Kidney capillary endothelial cell (primary cell): ENCODE data around the gene ARMH3.
"Not testable (repeated sequence)": the region's sequence is repeated elsewhere in the genome, so short reads cannot be mapped to it uniquely, and the experiment has no call there.

Experiments
- DNase-seq: peaks from one replicate; pipeline ENCODE4 v3.0.0-alpha.2; 2018; ENCODE audit warnings: low spot score

ARMH3 gene

DNA sequence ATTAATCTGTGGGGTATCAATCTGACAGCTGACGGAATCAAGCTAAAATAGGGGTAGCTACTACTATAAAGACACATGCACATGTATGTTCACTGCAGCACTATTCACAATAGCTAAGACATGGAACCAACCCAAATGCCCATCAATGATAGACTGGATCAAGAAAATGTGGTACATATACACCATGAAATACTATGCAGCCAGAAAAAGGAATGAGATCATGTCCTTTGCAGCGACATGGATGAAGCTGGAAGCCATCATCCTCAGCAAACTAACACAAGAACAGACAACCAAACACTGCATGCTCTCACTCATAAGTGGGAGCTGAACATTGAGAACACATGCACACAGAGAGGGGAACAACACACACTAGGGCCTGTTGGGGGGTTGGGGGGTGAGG lies 75.3 kb downstream of the ARMH3 start:
- not testable (repeated sequence) for DNase-seq

DNA sequence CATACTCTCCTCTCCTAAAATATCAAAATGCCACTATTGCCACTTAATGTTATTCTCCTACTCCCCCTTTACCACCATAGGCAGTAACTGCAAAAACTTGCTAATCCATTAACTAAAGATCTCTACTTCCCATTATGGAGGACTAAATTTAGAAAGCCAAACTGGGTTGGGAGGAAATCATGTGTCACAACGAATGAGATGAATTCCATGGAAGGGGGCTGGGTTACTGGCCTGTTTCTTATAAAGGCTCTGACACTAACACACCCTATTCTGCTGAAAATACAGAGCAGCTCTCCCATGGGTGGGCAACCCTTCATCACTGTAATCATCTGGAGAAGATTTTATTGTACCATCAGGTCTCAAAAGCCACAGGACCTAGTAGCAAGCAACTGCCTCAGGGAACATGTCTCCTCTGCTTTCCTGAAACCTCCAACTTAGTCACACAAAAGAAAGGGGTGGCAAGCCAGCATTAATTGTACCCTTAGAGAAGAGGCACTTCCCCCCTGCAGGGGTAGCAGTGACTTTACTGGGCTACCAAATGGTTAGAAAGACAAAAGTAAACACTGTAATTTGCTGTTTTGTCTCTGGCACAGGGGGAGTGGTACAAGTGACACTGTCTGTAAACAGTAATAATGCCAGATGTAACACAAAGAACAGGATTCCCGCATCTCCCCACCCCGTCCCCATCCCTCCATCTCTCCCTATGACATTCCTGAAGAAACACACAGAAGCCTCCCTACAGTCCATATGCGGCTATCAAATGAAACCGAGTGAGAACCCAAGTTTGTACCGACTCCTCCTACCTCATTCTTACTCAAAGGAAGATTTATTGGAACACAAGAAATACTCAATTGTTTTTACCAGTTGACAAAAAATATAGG lies 81.6 kb downstream of the ARMH3 start:
- peak; percentile 42 for DNase-seq

DNA sequence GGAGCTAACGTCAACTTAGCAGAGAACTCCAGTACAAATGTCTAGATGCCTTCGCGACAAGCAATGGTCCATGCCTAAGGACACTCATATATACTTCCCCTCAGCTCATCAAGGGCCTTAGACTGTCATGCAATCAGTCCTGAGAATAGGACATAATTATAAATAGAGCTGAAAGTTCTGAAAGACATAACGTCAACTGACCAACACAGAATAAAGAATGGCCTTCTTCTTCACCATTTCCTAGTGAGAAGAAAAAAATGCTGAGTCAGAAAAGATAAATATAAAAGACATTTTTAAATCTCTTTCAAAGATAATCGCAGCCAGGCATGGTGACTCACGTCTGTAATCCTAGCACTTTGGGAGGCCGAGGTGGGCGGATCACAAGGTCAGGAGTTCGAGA lies 83.2 kb downstream of the ARMH3 start:
- DNase-seq, result no peak

GRCh38 chr10:101969412-101969922 lies 86.5 kb downstream of the ARMH3 start:
- DNase-seq, result no peak

DNA sequence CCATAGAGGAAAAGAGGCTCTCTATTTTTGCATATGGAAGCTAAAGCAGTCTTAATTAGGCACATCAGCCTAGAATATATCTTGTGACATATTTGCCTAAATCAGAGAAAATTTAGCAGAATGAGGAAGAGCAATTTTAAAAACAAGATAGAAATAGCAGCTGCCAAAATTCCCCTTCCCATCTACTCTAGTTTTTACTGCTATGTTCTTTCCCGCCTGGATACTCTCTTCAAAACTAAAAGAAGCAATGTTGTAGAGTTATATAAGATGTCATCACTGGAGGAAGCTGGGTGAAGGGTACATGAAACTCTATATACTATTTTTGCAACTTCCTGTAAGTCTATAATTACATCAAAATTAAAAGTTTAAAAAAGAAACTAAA lies 87.0 kb downstream of the ARMH3 start:
- no peak for DNase-seq

DNA sequence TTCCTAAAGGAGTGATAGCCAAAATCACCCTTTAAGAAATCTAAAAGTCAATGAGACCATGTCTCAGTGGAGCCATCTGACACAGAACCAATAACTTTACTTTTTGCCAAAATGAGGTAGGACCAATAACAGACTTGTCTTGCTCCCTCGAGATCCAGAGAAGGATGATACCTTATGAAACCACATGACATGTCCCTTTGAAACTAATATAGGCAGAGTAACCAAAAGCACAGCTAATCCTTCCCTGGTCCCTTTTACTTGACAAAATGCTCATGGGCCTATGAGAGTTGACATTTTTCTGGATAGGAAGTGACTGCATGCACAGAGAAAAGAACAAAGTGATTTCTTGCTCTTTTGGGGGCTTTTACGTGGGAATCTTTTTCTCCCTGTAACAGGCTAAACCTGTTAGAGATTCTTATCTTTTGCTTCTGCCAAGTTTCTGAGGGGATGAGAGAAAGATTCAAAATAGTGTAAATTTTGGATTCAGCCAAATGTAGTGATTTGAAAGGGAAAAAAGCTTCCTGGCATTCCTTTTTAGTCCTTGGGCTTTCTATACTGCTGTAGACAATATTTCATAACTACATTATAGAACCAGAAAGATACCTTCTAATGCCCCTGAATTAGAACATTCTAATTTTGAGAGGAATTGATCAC lies 87.6 kb downstream of the ARMH3 start:
- no peak for DNase-seq

- DNase-seq, result no peak
Measured at GRCh38 chr10:101967713-101968112, 88.3 kb downstream of the ARMH3 start.

DNA sequence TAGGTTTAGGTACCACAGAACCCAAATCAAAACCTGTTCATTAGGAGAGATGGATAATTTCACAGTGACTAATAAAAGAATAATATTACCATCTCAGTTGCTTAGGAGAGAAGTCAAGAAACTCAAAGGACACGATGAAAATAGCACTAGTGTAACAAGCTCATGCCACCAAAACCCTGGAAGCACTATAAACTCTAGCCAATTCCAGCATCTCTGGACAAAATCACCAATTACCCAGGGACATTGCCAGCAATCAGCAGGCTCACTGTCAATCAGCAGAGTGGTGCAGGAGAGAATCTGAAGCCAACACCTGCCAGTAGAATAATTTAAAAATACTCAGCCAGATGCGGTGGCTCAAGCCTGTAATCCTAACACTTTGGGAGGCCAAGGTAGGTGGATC lies 88.9 kb downstream of the ARMH3 start:
- DNase-seq, result no peak

DNA sequence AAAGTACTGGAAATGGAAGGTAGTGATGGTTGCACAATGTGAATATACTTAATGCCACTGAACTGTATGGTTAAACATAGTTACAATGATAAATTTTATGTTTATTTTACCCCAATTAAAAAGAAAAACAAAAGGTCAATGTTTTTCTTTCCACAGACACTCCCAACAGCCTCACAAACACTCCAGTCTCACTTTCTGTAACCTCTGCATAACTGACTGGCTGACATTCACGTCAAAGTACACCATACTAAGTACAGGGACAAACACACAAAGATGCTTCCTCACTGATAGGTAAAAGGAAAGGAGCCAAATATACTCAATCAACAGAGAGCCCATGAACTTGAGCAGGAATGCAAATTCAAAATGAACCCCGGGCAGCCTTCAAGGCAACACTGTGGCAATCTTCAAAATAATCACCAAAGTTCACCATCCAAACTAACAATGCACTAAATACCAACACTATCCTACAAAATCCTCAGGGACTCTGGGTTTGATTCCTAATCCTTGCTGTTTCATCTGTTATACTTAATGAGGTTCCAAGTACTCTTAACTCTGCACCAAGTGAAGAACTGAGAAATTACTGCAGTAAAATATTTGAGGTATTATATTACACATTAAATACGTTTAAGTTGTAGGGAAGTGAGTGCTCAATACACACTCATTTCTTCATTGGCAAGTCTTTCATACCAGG lies 90.8 kb downstream of the ARMH3 start:
- DNase-seq, result no peak

GRCh38 chr10:101961591-101962498 lies 94.1 kb downstream of the ARMH3 start:
- no peak for DNase-seq

- no peak for DNase-seq
Measured at GRCh38 chr10:101960879-101961395, 95.0 kb downstream of the ARMH3 start.

- DNase-seq, result no peak
Measured at GRCh38 chr10:101959346-101959916, 96.5 kb downstream of the ARMH3 start.

DNA sequence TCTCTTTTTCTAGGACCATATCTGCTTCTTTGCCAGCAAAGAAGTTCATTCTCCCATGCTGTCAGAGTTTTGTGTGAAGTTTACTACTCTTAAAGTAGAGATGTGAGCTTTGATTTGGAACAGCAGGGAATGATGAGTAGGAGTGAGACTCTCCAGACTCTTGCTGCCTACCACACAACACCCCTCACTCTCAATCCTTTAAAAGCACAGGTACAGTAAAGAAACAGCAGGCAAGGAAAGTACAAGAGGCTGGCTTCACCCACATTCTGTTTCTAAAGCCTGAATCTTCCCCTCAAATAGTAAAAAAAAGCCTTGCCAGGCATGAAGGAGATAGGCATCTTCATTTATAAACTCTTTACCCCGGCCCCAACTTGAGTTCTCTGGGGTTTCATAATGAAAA lies 97.3 kb downstream of the ARMH3 start:
- DNase-seq, result no peak

DNA sequence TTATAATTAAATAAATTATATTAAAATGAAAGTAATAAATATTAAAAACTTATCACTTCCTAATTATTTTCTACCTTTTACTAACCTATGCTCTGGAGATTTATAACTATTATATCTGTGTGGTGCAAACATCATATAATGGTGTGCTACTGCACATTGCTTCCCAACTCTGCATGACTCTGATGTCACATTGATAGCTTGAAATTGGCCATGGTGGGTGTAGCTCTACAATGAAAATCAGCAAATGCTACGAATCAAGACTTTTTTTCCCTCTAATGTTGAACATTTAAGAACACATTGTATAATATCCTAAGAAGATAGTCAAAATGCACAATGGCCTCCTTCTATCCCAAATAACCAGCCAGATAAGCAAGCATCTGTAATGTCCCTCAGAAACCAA lies 99.1 kb downstream of the ARMH3 start:
- no peak for DNase-seq

DNA sequence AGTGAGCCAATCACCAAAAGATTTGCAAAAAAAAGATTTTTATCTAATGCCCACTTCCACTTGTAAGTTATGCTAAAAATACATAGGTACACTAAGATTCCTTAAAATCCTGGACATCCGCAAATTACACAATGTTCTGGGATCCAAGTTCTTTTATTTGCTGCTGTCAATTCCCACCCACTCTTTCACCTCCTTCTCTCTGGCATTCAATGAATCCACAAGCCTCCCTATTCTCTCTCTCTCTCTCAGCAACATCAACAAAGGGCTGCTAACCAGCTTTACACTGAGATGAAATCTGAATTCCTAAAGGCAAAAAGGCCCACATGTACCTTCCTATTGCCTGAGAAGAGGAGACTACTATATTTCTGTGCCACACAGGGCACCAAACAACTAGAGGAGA lies 99.9 kb downstream of the ARMH3 start:
- DNase-seq, result no peak

DNA sequence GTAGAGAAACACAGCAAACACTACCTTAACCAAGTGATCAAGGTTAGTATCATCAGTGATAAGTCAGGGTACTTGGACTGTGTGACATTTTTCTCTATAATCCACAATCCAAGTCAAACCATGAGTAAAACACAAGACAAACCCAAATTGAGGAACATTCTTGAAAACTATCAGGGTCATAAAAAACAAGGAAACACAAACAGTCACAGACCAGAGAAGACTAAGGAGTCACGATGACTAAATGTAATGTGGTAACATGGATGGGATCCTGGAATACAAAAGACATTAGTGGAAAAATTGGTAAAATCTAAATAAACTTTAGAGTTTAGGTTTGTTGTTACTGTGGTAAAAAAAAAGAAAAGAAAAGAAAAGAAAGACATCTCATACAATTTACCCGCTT lies 103.8 kb downstream of the ARMH3 start:
- no peak for DNase-seq

DNA sequence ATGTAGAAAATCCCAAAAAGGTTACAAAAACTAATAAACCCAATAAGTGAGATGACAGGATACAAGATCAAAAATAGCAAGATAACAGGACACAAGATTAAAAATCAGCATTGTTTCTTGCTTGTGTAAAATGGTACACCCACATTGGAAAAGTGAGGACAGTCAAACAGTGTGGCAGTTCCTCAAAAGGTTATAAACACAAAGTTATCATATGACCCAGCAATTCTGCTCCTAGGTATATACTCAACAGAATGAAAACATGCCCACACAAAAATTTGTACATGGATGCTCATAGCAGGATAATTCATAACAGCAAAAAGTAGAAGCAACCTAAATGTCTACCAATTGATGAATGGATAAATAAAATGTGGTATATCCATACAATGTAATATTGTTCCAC lies 105.8 kb downstream of the ARMH3 start:
- no peak for DNase-seq

GRCh38 chr10:101941871-101942270 lies 114.1 kb downstream of the ARMH3 start:
- DNase-seq, result peak; percentile 49

DNA sequence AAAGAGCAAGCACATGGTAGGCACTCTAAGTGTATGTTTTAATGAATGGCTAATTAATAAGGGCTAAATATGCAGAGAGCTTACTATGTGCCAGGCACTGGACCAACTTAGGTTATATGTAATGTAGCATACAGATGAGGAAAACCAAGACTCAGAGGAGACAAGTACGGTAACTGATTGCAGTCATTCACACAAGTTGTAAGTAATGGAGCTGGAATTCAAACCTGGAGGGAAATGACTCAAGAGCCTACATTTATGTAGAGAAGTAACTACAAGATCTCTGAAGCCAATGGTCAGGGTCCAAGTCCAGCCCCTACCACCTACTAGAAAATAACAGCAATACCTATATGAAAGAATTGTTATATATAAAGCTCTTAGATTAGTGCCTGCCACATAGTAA lies 115.1 kb downstream of the ARMH3 start:
- no peak for DNase-seq

- DNase-seq, result no peak
Measured at GRCh38 chr10:101939729-101940128, 116.2 kb downstream of the ARMH3 start.

DNA sequence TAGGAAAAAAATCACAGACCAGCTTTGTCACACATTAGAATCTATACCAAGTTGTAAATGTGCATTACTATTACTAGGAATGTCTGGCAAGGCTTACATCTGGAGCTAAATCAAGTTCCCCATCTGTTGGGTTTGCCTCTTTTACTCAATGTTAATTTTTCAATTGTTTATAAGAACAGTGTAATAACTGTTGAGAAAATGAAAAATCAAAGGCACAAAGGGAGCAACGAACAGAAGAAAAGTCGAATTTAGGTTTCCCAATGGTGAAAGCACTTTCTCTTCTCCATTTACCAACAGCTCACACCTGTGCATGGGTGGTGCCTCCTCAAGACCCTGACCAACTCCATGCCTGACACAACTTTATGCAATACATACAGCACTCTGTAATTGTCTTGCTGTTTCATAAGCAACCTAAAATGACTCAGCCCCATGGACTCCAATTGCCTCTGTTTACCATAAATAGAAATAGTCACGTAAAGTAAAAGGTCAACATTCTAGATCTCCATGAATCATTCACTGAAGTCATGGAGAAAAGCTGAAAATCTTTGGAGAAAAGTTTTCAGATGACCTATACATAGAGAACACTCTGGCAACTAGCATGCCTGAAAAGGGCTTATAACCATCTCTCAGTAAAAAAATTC lies 116.8 kb downstream of the ARMH3 start:
- DNase-seq, result peak; percentile 75
